HuH-7 (cell line): Measurements from ENCODE around the gene PPP6R2.

ENCODE experiments used
- DNase-seq: peaks from one replicate; pipeline ENCODE4 v3.0.0; 2011; ENCODE audit warnings: low spot score

Gene PPP6R2

DNA sequence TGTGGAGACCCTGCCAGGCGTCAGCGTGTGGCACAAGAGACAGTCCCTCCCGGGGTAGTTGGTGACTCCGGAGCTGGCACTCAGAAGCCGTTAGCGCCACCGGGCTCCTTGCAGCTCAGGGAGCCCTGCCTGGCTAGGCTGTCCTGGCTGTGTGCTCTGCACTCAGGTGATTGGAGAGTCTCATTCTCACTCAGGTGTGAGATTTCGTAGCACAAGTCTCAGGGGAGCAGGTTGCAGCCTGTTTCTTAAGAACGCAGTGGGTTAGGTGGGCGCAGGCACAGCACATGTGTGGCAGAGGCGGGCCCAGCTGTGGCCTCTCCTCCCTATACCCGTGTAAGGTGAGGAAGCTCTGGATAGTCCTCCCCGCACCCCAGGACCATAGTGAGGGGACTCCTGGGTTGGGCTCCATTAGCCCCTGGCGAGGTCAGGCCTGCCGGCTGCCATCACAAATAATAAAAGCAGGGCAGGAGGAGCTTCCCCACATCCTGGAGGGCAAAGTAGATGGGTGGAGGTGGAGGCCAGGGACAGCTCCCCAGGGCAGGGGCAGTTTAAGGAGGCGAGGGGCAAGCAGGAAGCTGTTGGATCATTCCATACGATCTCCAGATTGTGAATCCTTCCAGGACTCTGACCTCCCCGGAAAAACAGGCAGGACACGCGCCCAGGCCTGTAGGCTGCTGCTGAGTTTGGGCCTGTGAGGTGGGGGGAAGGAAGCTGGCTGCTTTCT, 92.3 kb downstream of the PPP6R2 start:
- DNase-seq, result no peak

DNA sequence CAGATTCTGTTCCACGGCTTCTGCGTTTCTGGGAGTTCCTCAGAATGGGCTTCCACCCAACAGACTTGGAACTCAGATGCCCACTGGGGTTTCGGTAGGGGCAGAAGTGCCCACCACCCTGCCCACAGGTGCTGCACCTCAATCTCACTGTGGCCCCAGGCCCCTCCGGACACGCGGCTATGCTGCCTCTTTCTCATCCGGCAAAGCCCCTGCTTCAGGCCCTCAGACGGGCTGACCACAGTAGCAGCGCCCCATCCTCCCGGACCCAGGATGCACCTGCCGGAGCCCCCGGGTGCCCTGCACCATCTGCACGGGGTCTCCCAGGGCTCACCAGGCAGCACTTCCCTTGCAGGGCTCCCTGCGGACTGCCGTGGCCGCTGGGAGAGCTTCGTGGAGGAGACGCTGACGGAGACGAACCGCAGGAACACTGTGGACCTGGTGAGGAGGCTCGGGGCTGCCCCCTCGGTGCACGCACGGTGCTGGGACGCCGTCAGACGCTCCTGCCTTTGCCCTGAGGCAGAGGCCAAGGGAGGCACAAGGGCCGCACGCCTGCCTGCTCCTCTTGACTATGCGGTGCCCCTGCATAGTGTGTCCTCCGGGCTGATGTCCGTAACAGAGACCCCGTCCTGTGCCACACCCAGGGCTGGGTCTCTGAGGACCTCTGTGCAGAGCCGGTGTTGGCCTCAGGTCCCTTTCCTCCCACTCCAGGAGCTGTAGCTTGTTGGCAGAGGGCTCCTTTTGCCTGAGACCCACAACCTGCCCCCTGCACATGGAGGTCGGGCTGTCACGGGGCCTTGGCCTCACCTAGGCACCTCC, 93.1 kb downstream of the PPP6R2 start:
- DNase-seq, result no peak

DNA sequence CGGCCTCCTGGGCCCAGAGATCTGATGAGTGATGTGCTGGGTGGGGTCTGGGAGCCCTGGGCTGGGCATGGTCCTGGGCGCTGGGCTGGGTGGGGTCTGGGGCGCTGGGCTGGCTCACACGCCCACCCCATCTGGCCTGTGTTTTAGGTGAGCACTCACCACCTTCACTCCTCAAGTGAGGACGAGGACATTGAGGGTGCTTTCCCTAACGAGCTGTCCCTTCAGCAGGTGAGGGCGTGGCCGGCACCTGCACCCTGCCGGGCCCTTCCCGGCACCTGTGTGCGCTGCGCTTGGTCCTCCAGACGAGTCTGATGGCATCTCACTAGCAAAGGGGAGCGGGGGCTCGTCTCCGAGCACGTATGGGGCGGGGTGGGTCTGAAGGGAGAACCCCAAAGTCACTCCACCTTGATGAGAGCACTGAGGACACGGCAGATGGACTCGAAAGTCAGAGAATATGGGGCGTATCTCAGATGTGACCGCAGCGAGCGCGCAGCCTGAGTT, 93.8 kb downstream of the PPP6R2 start:
- no peak for DNase-seq

DNA sequence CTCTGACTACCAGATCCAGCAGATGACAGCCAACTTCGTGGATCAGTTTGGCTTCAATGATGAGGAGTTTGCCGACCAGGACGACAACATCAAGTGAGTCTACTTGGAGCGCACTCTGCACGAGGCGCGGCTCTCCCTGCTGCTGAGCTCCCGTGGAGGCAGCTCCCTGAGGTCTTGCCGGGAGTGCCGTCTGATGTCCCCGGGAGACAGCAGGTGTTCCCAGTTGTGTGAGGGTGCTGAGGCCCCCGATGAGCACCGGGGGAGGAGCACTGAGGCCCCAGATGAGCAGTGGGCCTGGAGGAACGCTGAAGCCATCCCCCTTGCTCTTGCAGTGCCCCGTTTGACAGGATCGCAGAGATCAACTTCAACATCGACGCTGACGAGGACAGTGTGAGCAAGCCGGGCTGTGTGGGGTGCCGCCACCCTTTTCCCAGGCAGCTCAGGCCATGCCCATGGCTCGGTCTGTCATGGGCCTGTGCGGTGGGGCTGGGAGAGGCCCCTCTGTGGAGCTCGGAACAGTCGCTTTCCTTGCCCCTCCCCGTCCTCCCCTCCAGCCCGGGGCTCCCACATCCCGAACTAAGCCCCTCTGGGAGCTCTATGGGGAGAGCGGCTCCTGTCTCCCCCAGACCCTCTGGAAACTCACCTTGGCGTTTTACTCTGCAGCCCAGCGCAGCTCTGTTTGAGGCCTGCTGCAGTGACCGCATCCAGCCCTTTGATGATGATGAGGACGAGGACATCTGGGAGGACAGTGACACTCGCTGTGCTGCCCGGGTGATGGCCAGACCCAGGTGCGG, 94.6 kb downstream of the PPP6R2 start:
- DNase-seq, result no peak

DNA sequence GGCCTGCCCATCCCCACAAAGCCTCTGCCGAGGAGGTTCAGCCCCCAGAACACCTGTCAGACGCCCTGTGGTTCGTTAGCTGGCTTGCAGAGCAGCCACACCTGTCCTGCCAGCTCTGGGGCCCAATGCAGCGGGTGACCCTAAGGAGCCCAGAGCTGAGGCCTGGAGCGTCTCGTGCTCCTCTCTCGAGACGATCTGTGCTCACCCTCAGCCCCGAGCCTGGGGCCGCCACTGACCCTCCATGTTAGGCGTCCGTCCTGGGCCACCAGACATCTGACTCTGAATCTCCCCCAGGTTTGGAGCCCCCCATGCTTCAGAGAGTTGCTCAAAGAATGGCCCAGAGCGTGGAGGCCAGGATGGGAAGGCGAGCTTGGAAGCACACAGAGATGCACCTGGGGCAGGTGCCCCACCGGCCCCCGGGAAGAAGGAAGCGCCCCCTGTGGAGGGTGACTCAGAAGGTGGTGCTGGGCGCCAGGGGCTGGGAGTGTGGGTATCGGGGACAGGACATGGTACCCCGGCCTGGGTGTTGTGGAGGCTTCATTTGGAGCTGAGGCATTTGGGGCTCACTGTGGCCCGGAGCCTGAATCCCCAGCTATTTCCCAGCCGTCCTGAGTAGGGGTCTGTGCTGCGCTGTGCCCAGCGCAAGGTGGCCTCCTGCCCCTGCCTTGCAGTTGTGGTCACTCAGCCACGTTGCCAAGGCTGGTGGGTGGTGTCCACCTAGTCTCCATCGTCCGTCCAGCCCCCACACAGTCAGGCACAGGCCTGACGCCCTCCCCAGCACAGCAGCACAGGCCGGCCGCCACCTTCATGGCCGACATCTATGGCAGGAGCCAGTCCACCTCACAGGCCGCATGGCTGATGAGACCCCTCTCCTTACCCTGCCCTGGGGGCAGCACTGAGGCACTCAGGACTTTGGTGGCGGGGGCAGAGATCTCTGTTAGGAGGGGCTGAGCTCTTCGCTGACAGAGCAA, 95.5 kb downstream of the PPP6R2 start:
- DNase-seq, result no peak

DNA sequence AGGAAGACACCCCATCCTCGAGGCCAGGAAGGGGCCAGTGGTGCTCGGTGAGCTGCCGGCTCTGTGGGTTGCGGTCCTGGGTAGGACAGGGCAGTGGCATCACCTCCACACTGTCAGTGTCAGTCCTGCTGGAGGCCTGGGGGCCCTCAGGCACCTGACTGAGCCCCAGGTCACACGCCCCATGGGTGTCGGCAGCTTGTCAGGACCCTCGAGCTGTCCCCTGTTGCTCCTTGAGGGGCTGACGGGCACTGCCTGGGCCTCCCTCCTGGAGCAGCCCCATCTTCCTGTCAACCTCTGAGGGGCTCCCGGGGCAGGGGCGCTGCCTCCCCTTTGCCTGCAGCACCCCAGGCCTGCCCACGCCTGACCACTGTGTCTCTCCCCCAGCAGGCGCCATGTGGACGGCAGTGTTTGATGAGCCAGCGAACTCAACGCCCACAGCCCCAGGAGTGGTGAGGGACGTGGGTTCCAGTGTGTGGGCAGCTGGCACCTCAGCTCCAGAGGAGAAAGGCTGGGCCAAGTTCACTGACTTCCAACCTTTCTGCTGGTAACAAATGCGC, 96.3 kb downstream of the PPP6R2 start:
- DNase-seq, result no peak

DNA sequence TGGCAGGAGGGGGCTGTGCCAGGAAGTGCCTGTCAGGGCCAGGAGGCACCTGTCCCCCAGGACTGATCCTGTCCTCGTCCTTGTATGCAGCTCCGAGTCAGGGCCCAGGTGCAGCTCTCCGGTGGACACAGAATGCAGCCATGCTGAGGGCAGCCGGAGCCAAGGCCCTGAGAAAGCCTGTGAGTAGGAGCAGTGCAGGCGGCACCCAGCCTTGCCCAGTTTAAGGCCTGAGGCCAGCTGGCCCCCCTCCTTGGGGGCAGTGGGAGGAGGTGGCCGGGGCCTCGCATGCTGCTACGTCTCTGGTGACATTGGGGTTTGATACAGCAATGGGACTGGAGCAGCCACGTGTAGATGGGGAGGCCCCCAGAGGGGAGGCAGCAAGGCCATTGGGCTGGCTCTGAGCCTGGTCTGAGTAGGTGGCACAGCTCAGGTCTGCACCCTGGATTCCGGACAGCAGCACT, 96.8 kb downstream of the PPP6R2 start:
- DNase-seq, result no peak

DNA sequence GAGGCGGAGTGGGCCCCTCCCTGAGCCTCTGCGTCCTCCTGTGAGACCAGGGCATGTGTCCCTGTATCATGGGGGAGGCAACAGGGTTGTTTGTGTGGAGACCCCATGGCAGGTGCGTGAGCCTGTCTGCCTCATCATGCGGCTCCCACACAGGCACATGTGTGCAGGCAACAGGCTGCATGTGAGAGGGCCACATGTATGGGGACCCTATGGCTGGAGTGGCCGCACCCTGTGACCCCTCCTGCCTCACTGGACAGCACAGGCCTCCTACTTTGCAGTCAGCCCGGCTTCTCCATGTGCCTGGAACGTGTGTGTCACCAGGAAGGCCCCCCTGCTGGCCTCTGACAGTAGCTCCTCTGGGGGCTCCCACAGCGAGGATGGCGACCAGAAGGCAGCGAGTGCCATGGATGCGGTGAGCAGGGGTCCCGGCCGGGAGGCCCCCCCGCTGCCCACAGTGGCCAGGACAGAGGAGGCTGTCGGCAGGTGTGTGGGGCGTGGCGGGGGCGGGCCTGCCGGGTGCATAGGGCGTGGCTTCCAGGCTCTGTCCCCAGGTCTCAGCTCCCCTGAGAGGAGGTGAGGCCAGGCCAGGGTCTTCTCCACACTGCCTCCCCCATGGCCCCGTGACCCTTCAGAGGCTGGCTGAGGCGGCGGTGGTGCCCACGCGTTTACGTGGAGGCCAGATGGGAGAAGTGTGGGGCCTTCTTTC, 97.6 kb downstream of the PPP6R2 start:
- DNase-seq, result no peak

DNA sequence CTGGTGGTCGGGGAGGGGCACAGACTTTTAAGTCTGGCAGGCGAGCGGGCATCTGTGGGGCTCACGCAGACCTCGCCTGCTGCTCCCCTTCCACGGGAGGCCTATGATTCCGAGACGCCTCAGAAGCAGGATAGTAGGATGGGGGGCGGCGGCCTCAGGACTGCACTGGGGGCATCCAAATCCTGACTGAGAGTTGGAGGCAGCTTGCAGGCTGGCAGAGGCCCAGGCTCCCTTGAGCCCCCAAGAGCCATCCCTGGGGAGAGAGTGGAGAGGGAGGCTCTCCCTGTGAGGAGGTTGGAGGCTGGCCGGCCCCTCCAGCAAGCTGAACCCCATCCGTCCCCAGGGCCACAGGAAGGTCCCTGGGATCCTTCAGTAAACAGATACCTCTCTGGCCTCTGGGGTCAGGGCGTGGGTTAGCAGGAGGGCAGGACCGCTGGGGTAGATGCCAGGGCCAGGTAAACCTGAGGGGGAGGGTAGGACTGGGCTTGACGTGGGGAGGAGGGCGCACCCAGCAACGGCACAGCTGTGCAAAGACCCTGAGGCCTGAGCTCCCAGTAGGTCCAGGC, 98.4 kb downstream of the PPP6R2 start:
- no peak for DNase-seq

DNA sequence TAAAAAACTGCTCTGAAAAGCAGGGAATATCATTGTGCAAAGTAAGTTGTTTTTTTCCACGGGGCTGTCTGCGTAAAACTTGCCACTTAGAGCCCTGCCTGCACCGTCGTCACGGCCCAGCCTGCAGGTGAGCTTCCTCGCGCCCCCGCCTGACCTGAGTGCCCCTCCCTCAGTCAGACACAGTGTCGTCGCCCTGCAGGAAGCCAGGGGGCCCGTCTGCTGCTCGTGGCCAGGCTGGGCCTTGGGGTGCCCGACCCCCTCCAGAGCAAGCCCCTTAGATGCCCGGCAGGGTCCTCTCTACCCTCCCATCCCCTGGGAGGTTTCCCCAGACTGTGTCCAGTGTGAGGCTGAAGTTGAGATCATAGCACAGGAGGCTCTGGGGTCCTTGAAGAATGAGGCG, 100.1 kb downstream of the PPP6R2 start:
- DNase-seq, result no peak

DNA sequence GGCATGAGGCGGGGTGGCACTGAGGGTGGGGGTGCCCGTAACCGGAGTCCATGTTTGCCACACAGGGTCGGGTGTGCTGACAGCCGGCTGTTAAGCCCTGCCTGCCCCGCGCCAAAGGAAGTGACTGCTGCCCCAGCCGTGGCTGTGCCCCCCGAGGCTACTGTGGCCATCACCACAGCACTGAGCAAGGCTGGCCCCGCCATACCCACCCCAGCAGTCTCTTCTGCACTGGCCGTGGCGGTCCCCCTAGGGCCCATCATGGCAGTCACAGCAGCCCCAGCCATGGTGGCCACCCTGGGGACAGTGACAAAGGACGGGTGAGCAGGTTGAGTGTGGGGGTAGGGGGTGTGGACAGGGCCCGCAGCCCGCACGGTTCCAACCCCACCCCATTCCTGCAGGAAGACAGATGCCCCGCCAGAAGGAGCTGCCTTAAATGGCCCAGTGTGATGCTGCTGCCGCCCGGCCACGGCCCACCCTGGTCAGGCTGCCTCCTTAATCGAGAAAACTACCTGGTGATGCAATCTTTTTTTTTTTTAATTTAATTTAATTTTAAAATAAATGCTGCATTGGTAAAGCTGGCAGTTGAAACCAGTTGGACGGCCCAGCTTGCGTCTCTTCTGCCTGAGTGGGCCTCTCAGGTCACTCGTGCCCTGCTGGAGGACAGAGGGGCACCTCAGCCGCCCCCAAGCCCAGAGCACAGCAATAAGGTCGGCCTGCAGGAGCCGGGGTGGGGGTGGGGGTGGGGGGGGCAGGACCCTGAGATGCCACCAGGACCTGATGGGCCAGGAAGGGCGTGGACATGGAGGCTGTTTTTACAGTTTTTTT, 100.9 kb downstream of the PPP6R2 start:
- DNase-seq, result no peak

DNA sequence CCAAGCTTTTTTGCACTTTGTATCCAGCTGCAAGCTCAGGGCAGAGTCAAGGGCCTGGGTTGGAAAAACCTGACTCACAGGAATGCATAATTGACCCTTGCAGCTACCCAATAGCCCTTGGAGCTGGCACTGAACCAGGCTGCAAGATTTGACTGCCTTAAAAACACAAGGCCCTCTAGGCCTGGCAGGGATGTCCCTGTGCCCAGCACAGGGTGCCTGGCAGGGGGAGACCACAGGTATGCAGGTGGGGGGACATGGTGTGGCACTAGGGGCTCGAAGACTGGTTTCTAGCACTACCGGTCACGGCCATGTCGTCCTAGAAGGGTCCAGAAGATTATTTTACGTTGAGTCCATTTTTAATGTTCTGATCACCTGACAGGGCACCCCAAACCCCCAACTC, 101.5 kb downstream of the PPP6R2 start:
- DNase-seq, result no peak

DNA sequence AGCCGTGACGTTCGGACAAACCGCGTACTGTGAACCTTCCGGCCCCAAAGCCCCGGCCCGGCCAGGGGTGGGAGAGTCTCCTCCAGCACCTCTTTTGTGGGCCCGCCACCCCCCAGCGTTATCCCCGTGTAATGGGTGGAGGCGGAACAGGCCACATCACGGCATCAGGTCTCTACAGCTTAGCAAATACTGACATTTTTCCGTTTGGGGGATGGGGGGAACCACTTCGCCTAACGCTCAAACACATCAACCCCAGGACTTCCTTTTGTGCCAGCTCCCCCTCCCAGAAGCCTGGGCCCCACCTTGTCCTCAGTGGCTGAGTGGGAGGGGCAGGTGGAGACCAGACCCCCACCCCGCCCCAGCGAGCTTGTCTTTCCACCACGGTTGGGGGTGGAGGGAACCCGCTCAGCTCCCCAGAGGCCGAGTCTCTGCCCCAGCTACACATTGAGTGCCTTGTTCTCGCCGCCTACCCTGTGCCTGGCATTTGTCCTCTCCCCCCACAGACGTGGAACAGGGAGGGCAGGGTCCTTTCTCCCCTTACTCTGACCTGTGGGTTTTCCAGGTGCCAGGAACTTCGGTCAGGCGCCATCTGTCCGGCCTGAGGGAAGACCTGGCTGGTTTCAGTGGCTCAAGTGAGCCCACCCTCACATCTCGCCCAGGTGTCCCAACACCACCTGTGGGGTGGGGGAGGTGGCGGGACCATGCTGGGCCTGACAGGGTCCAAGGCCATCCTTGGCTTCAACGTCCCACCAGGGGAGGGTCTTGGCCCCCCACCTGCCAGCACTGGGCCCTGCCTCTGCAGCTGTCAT, 102.1 kb downstream of the PPP6R2 start:
- no peak for DNase-seq

DNA sequence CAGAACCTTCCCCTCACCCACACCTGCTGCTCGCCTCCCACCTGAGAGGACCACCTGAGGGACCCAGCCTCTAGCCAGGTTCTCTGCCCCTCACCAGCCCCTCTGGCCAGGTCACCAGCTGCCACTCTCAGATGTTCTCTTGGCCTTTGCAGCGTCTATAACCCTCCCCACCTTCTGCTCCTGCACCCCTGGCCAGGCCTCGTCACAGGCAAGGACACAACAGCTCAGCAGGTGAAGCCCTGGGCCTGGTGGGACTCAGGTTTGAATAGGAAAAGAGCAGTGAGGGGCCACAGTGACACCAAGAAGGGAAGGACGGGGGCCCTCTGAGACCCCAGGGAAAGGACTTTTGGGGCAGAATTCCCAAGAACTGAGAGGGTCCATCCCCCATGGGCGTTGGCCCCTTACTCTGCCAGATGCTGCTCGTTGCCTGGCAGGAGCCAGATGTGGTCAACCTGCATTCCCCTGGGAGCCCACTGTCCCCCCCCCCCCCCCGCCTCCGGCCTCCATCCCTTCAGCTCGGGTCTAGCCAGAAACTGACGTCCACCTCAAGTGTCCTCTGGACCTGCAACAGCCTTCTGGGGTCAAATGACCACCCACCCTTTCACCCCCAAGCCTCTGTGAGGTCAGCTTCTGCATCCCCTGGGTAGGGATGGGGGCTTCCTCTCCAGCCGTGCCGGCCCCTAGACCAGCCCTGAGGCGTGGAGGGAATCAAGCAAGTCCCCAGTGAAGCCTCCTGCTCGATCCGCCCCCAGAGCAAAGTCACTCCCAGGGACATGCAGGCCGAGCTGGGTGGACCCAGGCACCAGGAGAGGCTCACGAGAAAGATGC, 103.0 kb downstream of the PPP6R2 start:
- no peak for DNase-seq

DNA sequence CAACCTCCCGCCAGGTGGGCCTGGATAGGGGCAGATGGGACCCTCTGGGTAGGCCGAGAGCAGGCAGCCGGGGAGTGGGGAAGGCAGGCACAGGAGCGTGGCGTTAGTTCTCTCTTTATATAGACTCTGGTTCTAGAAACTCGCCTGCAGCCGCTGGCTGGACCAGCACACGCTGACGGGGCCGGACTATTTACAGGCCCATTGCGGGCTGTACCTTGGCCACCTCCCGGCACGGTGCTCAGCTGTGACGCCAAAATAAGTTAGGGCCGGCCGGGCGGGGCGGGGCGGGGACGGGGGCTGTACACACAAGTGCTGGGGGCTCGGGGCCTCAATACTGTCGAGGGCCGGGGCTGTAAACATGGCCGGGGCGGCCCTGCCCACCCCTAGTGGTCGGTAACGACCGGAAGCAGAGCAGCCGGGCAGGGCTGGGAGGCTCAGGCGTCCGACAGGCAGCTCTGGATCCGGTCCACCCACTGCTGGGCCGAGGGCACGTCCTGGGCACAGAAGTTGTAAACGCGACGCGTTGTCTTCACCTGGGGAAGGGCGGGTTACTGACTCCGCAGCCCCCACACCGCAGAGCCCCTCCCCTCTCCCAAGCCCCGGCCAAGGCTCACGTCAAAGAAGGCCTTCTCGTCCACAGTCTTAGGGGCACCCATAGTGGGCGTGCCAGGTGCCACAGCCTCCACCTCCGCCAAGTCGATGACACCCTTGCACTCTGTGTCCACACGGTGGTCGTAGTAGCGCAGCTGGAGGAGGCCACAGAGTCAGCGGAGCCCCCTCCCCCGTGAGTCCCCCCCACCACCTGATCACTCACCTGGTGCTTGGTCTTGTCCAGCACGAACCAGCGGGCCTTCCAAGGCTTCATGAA, 103.8 kb downstream of the PPP6R2 start:
- DNase-seq, result no peak
